Naive thymus-derived CD8-positive, alpha-beta T cell (primary cell): ENCODE data around the gene C20orf204. TPM values are rescaled to one million over a fixed set of nuclear protein-coding genes. Genes with fewer than 3 reads are reported as not detected.
A peak's percentile ranks its signal among the peaks of the same experiment; 100 is the strongest.

ENCODE experiments used
- ATAC-seq, 2 donors: fragments of 150-1000 bp; cut with Tn5 transposase in 1 of 2; sonication (Bioruptor Pico), chemical (Tn5 transposase) in 1 of 2; 1 replicate in 1 of 2; 2 replicates in 1 of 2; pipeline ENCODE4 v1.10.0; 2021; ENCODE audit warnings: mild to moderate bottlenecking in 2 of 2, moderate library complexity in 2 of 2
- POLR2A ChIA-PET: fragments of 350-600 bp; sonication (Branson Sonifier 250); formaldehyde crosslinking; loops from one replicate; lab custom pipeline; 2021; ENCODE audit warnings: antibody characterized with exemption; lab: Charles Lee
- DNase-seq, 10 donors: peaks; one replicate each; pipeline versions ENCODE4 v3.0.0 to v3.0.0-alpha.2; 2020 to 2022
- H3K27ac Mint-ChIP-seq, 10 donors: one replicate each; pipeline ENCODE4 v1.8.0; 2020 to 2022; ENCODE audit warnings: mild to moderate bottlenecking in 10 of 10, mixed read lengths in 10 of 10, moderate library complexity in 4 of 10, inconsistent platforms in 1 of 10
- H3K27me3 Mint-ChIP-seq, 5 donors: one replicate each; pipeline ENCODE4 v1.8.0; 2021 to 2022; ENCODE audit warnings: mixed read lengths in 5 of 5
- H3K36me3 Mint-ChIP-seq, 3 donors: one replicate each; pipeline ENCODE4 v1.8.0; 2020 to 2022; ENCODE audit warnings: mixed read lengths in 3 of 3, mild to moderate bottlenecking in 2 of 3, inconsistent platforms in 1 of 3
- H3K4me1 Mint-ChIP-seq, 4 donors: one replicate each; pipeline ENCODE4 v1.8.0; 2021 to 2022; ENCODE audit warnings: mixed read lengths in 4 of 4
- H3K4me3 Mint-ChIP-seq, 10 donors: one replicate each; pipeline ENCODE4 v1.8.0; 2020 to 2022; ENCODE audit warnings: mild to moderate bottlenecking in 10 of 10, mixed read lengths in 10 of 10, moderate library complexity in 6 of 10, inconsistent platforms in 1 of 10
- H3K9me3 Mint-ChIP-seq, 9 donors: one replicate each; pipeline ENCODE4 v1.8.0; 2020 to 2022; ENCODE audit warnings: mixed read lengths in 9 of 9, mild to moderate bottlenecking in 3 of 9, inconsistent platforms in 1 of 9, moderate library complexity in 1 of 9
- polyA plus RNA-seq, 3 donors: library from polyadenylated mRNA; unstranded; fragments of 300-500 nt; fragmentation: Illumina TruSeq; gene quantifications; one replicate each; pipeline ENCODE4 v1.2.3, GENCODE V29; 2021
- total RNA-seq, 8 experiments: library from RNA in 2 of 8; stranded (reverse) in 2 of 8; gene quantifications; one replicate each; pipeline ENCODE4 v1.2.3 and lab custom pipeline; 2021 to 2026

C20orf204 gene
- total and polyA plus RNA-seq, 5 experiments from 2014 or later: 0.54 to 5.8 (median 5.6) TPM; not detected in 2

DNA sequence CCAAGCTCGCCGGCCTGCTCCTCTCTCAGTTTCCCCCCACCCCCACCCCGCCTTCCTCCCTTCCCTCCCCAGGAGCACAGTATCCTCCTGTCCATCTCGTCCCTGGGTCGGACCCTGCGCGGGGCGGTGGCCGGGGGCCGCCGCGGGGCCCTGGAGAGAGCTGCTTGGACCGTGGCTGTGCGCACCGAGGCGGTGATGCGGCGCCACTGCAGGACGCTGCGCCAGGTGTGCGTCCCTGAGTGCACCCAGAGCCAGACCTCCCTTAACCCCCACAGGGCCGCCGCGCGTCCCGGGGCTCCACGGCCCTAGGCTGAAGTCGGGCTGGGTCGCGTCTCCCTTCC lies 2.2 kb downstream of the C20orf204 start:
- peak in 1 of 10 donors; percentile 52 for DNase-seq
- peak; percentile 16 to 27 for ATAC-seq
- peak overlapping the region in 1 of 10 donors; percentile 95 for H3K27ac Mint-ChIP-seq
- peaks cover 33 to 62% (median 50%) of the 10 kb centered on the region in 4 donors for H3K4me1 Mint-ChIP-seq
- POLR2A ChIA-PET: interaction anchor here (0.6 to 7.4 kb wide), 16 partner anchors 10 to 302 kb away, joined by 3 to 67 read pairs (median 6); partner anchors contain the start of genes LIME1, OPRL1, PRPF6 and RGS19
- peaks cover 0 to 5% (median 2%) of the 10 kb centered on the region in 3 donors for H3K36me3 Mint-ChIP-seq
- H3K27me3 Mint-ChIP-seq: no peaks in the 10 kb centered on the region
- no peaks in the 10 kb centered on the region for H3K9me3 Mint-ChIP-seq
- peak overlapping the region in 6 of 10 donors; percentile 50 to 89 (median 74) for H3K4me3 Mint-ChIP-seq

DNA sequence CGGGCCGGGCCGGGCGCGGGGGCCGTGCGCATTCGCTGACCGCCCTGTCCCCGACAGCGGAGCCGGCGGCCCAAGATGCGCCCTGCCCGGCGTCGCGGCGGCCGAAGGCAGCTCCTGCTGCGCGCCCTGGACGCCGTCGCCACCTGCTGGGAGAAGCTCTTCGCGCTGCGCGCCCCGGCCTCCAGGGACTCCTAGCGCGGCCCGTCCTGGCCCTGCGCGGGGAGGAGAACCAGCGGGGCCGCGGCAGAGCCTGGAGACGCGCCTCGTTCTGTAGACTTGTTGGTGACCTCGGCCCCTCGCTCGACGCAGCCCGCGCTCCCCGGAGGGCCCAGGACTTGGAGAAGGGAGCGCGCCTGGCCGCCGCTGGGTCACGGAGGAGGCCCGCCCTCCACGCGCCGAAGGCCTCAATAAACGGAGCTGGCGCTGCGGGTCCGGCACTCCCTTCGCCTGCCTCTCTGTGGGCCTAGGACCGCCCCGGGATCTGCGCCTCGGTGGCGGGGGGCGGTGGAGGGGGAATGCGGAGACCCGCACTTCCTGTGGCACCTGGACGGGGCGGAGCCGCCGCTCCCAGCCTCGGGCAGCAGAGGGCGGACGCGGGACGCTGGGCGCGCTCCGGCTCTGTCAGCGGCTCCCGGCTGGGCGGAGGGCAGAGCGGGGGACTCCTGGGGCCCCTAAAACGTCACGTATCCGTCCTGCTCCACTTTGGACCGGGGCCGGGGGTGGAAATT lies 2.7 kb downstream of the C20orf204 start:
- Mint-ChIP-seq H3K27me3 (peaks cover 0 to 1% (median 0%) of the 10 kb centered on the region in 5 donors), H3K4me1 (peaks cover 33 to 65% (median 53%) of the 10 kb centered on the region in 4 donors), H3K27ac (peak overlapping the region in 2 of 10 donors; percentile 83 to 87), H3K4me3 (peak overlapping the region; percentile 45 to 90 (median 79)), H3K36me3 (peaks cover 0 to 2% (median under 1%) of the 10 kb centered on the region in 3 donors), H3K9me3 (no peaks in the 10 kb centered on the region)
- POLR2A ChIA-PET: interaction anchor here (0.6 to 7.4 kb wide), 18 partner anchors 10 to 302 kb away, joined by 3 to 67 read pairs (median 6); partner anchors contain the start of genes LIME1, LKAAEAR1, OPRL1 and PRPF6
- DNase-seq (peak; percentile 65 to 82 (median 76)), ATAC-seq (peak; percentile 54 to 79)

DNA sequence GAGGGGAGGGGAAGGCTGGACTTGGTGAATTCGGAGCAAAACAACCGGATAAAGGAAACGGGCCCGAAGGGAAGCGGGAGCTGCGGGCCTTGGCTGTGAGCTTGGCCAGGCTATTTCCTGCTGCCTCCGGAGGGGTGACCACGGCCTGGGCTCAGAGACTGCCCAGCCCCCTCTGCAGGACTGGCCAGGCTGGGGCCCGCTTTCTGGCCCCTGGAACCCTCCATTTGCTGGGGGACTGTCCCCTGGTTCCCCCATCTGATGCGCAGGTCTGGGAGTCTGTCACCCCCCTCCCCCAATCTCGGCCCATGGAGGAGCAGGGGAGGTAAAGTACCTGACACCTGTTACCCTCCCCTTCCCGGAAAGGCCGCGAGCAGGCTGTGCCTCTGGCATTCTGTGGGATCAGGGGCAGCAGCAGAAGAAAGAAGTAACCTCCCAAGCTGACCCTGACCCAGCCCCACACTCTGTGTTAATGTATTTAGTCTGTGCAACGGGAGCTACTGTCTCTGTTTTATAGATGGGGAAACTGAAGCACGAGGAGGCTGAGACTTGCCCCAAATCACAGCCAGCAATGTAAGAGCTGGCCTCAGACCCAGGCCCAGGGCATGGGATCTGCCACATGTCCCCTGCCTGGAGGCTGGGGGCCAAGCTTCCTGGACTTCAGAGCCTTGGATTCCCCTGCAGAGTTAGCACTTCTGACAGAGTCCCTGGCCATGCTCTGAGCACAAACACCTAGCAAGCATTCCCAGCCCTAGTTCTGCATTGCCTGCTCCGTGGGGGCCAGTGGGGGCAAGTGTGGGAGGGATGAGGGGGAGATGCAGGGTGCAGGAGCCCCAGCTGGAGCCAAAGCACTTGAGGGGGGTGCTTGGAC lies 3.5 kb downstream of the C20orf204 start:
- H3K9me3 Mint-ChIP-seq: no peaks in the 10 kb centered on the region
- peak overlapping the region in 8 of 10 donors; percentile 34 to 87 (median 64) for H3K27ac Mint-ChIP-seq
- POLR2A ChIA-PET: interaction anchor here (0.7 to 7.4 kb wide), 14 partner anchors 12 to 519 kb away, joined by 3 to 67 read pairs (median 10); partner anchors contain the start of genes GMEB2, LKAAEAR1, OPRL1 and PPDPF
- H3K4me3 Mint-ChIP-seq: peak overlapping the region; percentile 59 to 90 (median 79)
- peaks cover 0 to 2% (median 0%) of the 10 kb centered on the region in 5 donors for H3K27me3 Mint-ChIP-seq
- peaks cover 33 to 63% (median 54%) of the 10 kb centered on the region in 4 donors for H3K4me1 Mint-ChIP-seq
- ATAC-seq (no peak), DNase-seq (no peak)
- no peaks in the 10 kb centered on the region for H3K36me3 Mint-ChIP-seq

DNA sequence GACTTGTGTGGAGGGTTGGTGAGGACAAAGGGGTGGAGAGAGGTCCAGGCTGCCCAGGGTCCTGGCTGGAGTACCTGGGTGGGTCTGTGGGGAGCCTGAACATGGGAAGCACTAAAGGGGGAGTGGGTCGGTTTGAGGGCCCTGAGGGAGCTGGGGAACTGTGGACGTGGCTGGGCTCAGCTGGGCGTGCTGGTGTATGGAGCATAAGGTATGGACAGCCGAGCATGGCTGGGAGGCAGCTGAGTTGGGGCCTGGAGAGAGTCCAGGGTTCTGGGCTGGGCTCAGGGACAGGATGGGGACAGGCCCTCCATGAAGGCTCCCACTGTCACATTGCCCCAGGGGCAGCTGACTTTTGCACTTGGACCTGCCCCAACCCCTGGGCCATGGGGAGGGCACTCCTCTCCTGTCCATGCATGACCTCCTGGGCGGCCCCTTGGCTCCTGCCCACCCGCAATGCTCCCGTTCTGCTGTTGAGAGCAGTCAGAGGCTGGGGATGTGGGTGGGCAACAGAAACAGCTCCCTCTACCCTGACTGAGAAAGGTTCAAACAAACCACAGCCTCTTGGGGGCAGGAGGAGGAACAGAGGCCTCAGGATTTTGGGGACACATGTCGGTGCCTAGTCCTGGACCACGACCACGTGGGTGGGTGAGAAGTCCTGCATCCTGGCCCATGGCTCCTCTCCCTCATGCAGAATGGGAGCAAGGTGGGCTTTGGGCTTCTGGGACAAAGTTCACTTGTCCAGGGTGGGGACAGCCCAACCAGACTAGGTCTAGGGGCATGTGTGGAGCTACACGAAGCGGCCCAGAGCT lies 4.5 kb downstream of the C20orf204 start:
- ATAC-seq (no peak), DNase-seq (no peak)
- Mint-ChIP-seq H3K4me1 (peaks cover 33 to 57% (median 51%) of the 10 kb centered on the region in 4 donors), H3K36me3 (no peaks in the 10 kb centered on the region), H3K27ac (peak overlapping the region in 8 of 10 donors; percentile 27 to 91 (median 76)), H3K9me3 (no peaks in the 10 kb centered on the region), H3K4me3 (peak overlapping the region; percentile 67 to 90 (median 79)), H3K27me3 (peaks cover 0 to 2% (median 0%) of the 10 kb centered on the region in 5 donors)
- POLR2A ChIA-PET: interaction anchor here (0.6 to 7.4 kb wide), 15 partner anchors 11 to 520 kb away, joined by 3 to 67 read pairs (median 10); partner anchors contain the start of genes GMEB2, LKAAEAR1, OPRL1 and PPDPF

DNA sequence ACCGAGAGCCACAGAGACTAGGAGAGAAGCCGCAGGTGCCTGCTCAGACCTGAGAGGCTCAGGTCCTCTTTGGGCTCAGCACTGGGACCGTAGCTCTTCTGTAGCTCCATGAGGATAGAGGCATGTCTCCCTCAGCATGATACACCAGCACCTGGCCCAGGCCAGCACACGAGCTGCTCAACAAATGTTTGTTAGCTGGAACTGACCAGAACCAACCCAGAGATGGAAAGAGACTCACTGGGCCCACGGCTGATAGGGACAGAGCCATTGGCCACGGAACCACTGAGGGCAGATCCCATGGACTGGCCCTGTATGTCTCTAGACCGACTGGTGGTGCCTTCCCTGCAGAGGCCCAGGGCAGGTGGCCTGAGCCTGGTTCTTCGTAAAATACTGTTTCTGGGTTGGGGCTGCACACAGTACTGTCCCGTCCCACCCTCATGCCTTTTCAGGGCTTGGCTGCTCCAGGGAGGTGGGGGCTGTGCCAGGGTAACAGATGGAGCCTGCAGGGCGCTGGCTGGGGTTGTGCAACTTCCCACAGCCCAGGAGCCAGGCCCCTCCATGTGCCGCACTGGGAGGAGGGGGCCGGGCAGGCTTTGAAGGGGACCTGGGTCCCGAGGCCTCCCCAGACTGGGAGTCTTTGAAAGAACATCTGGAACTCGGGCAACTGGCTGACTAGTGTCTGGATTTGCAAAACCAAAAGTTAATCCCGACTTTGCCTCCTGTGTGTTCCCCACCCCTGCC lies 5.2 kb downstream of the C20orf204 start:
- Mint-ChIP-seq H3K4me3 (peak overlapping the region; percentile 77 to 90 (median 84)), H3K4me1 (peaks cover 38 to 60% (median 53%) of the 10 kb centered on the region in 4 donors), H3K27me3 (peaks cover 0 to 6% (median 3%) of the 10 kb centered on the region in 5 donors), H3K27ac (peak overlapping the region in 9 of 10 donors; percentile 63 to 92 (median 87)), H3K36me3 (no peaks in the 10 kb centered on the region), H3K9me3 (no peaks in the 10 kb centered on the region)
- ATAC-seq (no peak), DNase-seq (no peak)
- POLR2A ChIA-PET: interaction anchor here (0.5 to 7.4 kb wide), 11 partner anchors 11 to 520 kb away, joined by 3 to 67 read pairs (median 10); partner anchors contain the start of genes GMEB2, LKAAEAR1, OPRL1 and PPDPF

DNA sequence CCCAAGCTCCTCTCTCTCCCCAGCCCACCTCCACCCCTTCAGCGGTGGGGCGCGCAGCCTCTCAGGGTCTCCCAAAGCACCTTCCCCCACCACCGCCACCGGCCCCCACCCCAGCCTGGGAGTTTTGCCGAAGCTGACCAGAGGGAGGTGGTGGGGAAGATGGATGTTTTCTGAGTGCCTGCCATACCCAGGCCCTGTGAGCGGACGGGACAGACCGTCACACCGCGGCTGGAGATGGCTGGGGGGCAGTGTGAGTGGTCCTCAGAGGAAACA lies 5.7 kb downstream of the C20orf204 start:
- H3K27me3 Mint-ChIP-seq: peaks cover 0 to 10% (median 8%) of the 10 kb centered on the region in 5 donors
- no peaks in the 10 kb centered on the region for H3K36me3 Mint-ChIP-seq
- POLR2A ChIA-PET: interaction anchor here (0.5 to 7.4 kb wide), 12 partner anchors 10 to 489 kb away, joined by 3 to 67 read pairs (median 10); partner anchors contain the start of genes GMEB2, LKAAEAR1, OPRL1 and PRPF6
- H3K27ac Mint-ChIP-seq: peak overlapping the region in 9 of 10 donors; percentile 17 to 92 (median 87)
- DNase-seq: no peak
- H3K4me1 Mint-ChIP-seq: peaks cover 39 to 60% (median 55%) of the 10 kb centered on the region in 4 donors
- peak overlapping the region; percentile 77 to 90 (median 84) for H3K4me3 Mint-ChIP-seq
- H3K9me3 Mint-ChIP-seq: no peaks in the 10 kb centered on the region
- ATAC-seq: no peak

DNA sequence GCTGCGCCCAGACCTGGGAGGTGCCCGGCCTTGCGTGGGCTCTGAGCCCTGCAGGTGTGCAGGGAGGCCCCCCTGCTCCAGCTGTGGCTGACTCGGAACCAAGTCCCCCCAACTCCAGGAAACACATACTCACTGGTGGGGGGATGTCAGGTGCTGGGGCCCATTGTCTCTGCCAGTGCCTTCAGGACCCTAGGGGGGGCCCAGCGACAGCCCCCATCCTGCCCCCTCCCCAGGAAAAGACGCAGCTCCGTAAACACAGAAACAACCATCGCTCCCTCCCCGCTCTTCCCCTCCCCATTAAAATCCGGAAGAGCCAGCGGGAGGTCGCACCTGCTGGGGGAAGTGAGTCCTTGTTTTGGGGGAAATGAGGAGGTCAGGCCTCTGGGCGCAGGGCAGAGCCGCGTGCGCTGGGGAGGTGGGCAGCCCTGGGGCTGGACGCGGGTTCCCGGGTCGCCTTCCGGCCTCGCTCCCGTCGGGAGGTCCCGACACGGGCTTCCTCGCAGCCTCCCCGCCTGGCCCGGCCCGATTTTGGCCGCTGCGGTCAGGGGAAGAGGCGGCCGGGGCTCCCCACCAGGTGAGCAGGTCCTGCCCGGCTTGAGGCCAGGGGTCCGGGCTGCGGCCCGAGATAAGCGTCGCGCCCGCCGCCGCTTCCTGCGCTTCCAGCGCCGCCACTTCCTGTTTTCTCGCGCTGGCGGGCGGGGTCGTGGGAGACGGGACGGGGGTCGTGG lies 6.2 kb downstream of the C20orf204 start:
- DNase-seq: no peak
- peak in 1 of 2 donors; percentile 13 for ATAC-seq
- POLR2A ChIA-PET: interaction anchor here (0.5 to 7.4 kb wide), 12 partner anchors 10 to 489 kb away, joined by 3 to 67 read pairs (median 10); partner anchors contain the start of genes GMEB2, LKAAEAR1, PRPF6 and RGS19
- Mint-ChIP-seq H3K27ac (peak overlapping the region; percentile 83 to 92 (median 89)), H3K36me3 (no peaks in the 10 kb centered on the region), H3K9me3 (no peaks in the 10 kb centered on the region), H3K4me3 (peak overlapping the region; percentile 77 to 90 (median 84)), H3K27me3 (peaks cover 0 to 14% (median 13%) of the 10 kb centered on the region in 5 donors), H3K4me1 (peaks cover 36 to 59% (median 51%) of the 10 kb centered on the region in 4 donors)

DNA sequence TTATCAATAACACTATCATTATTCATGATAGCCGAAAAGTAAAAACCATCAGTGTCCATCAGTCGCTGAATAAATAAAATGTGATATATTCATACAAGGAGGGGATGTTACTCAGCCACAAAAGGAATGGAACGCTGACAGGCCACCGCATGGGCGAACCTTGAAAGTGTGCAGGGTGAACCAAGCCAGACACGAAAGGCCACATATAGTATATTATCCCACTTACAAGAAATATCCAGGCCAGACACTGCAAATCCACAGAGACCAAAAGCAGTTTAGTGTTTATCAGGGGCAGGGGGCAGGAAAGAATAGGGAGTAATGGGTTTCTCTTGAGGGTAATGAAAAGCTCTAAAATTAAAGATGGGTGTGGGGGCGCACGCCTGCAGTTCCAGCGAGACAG lies 7.8 kb downstream of the C20orf204 start:
- Mint-ChIP-seq H3K36me3 (no peaks in the 10 kb centered on the region), H3K27ac (peak overlapping the region in 8 of 10 donors; percentile 22 to 92 (median 82)), H3K27me3 (peaks cover 0 to 20% (median 16%) of the 10 kb centered on the region in 5 donors), H3K4me1 (peaks cover 34 to 52% (median 49%) of the 10 kb centered on the region in 4 donors), H3K9me3 (no peaks in the 10 kb centered on the region), H3K4me3 (peak overlapping the region in 6 of 10 donors; percentile 50 to 86 (median 67))
- no peak for DNase-seq
- POLR2A ChIA-PET: interaction anchor here (1.1 to 3.0 kb wide), 6 partner anchors 9 to 75 kb away, joined by 4 to 10 read pairs (median 5); partner anchors contain the start of genes OPRL1, PRPF6 and RGS19
- ATAC-seq: no peak

DNA sequence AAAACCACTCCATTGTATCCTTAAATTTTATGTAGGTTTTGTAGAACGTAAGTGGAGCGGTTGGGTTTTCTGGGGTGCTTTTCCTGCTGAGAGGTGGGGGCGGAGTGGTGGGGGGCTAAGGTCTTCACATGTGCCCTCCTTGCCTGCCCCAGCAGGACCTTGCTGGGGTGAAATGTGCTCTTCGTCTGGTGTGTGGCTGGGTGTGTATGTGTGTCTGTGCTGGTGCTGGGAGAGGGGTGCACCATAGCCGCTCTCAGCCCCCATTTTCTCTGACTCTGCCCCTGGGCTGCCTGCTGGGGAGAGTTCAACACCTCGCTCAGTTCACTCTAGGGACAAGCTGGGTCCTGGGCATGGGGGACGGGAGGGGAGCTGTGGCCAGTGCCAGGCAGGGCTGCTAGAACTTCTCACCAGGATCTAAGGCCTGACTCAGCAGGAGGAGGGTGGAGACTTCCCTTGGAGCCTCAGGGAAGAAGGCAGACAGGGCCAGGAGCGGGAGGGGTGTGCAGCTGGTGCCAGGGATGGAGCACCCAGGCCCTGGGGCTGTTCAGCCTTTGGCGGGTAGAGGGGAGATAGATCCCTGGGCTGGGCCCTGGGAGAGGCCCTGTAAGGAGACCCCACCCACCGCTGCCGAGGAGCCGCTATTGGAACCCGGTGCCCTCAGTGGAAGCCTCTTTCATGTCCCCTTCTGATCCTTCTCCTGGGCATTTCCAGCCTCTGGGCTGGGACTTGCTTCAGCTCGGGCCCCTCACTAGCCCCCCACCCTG lies 8.7 kb downstream of the C20orf204 start:
- Mint-ChIP-seq H3K36me3 (no peaks in the 10 kb centered on the region), H3K27me3 (peaks cover 0 to 22% (median 16%) of the 10 kb centered on the region in 5 donors), H3K9me3 (no peaks in the 10 kb centered on the region), H3K4me1 (peaks cover 32 to 50% (median 44%) of the 10 kb centered on the region in 4 donors), H3K4me3 (peak overlapping the region in 4 of 10 donors; percentile 18 to 59 (median 34)), H3K27ac (peak overlapping the region in 8 of 10 donors; percentile 40 to 84 (median 77))
- ATAC-seq (no peak), DNase-seq (no peak)
- POLR2A ChIA-PET: interaction anchor here (0.6 to 1.5 kb wide), 5 partner anchors 8 to 1236 kb away, joined by 3 to 6 read pairs (median 5); partner anchors contain the start of gene PRPF6
